OCI-LY7 (cell line): ENCODE data around the gene TMEM39B. TPM values are rescaled to one million over a fixed set of nuclear protein-coding genes. Genes with fewer than 3 reads are reported as not detected.

Source experiments
- BruUV-seq: library from RNA; stranded (reverse); fragments of 400-500 nt; replicated peaks from 2 replicates; lab custom pipeline; 2021; lab: Mats Ljungman, UMichigan
- CTCF ChIA-PET: fragments of 300-600 bp; sonication (Branson Sonifier 250); formaldehyde crosslinking; loops from one replicate; lab custom pipeline; 2022; ENCODE audit warnings: antibody characterized with exemption; ENCODE audit not compliant: unreplicated experiment; lab: Charles Lee
- POLR2A ChIA-PET: fragments of 300-600 bp; sonication (Branson Sonifier 250); formaldehyde crosslinking; loops from one replicate; lab custom pipeline; 2022; ENCODE audit warnings: antibody characterized with exemption; lab: Charles Lee
- DNase-seq: peaks from one replicate; pipeline ENCODE4 v3.0.0-alpha.2; 2015; ENCODE audit warnings: low spot score
- H2AFZ ChIP-seq: fragments of 200-600 bp; sonication (generic), shearing (Covaris generic); 2 replicates; pipeline ENCODE4 v1.6.1; 2014; ENCODE audit warnings: mild to moderate bottlenecking, antibody characterized with exemption, low read length, moderate library complexity
- H3K27ac ChIP-seq: fragments of 200-600 bp; sonication (generic); 2 replicates; pipeline ENCODE4 v1.5.1; 2014; ENCODE audit warnings: mixed run types, low read depth, mild to moderate bottlenecking, moderate library complexity, low read length, inconsistent platforms; ENCODE audit not compliant: poor library complexity, severe bottlenecking
- H3K36me3 ChIP-seq: fragments of 200-600 bp; sonication (generic); 2 replicates; pipeline ENCODE4 v1.6.1; 2014; ENCODE audit warnings: mild to moderate bottlenecking, antibody characterized with exemption, low read length, moderate library complexity, mixed read lengths; ENCODE audit not compliant: insufficient read depth
- H3K4me1 ChIP-seq: fragments of 200-600 bp; sonication (generic); 2 replicates; pipeline ENCODE4 v1.5.1; 2014; ENCODE audit warnings: mild to moderate bottlenecking, low read length; ENCODE audit not compliant: insufficient read depth, poor library complexity, severe bottlenecking
- H3K4me2 ChIP-seq: fragments of 200-600 bp; sonication (generic); 2 replicates; pipeline ENCODE4 v1.6.1; 2014; ENCODE audit warnings: mild to moderate bottlenecking, low read length
- H3K4me3 ChIP-seq: fragments of 200-600 bp; sonication (generic); 2 replicates; pipeline ENCODE4 v1.5.1; 2014; ENCODE audit warnings: mild to moderate bottlenecking, low read depth, low read length; ENCODE audit not compliant: poor library complexity, severe bottlenecking
- H3K79me2 ChIP-seq: fragments of 200-600 bp; sonication (generic); 2 replicates; pipeline ENCODE4 v1.6.1; 2016; ENCODE audit warnings: low read depth, mild to moderate bottlenecking, low read length, moderate library complexity, mixed read lengths; ENCODE audit not compliant: insufficient read depth
- H3K9me2 ChIP-seq: fragments of 200-600 bp; sonication (generic); 2 replicates; pipeline ENCODE4 v1.6.1; 2016; ENCODE audit warnings: mild to moderate bottlenecking, low read length, mixed read lengths; ENCODE audit not compliant: insufficient read depth
- H3K9me3 ChIP-seq: fragments of 200-600 bp; sonication (generic); 2 replicates; pipeline ENCODE4 v1.6.1; 2014; ENCODE audit warnings: mild to moderate bottlenecking, mixed run types, low read length, mixed read lengths
- H4K20me1 ChIP-seq: fragments of 200-600 bp; sonication (generic); 2 replicates; pipeline ENCODE4 v1.6.1; 2014; ENCODE audit warnings: mild to moderate bottlenecking, antibody characterized with exemption, low read length, moderate library complexity, mixed read lengths; ENCODE audit not compliant: insufficient read depth
- CTCF ChIP-seq: fragments of 200-600 bp; sonication (generic); conservative IDR thresholded peaks from 2 replicates; pipeline ENCODE4 v1.5.1; 2014; ENCODE audit warnings: mild to moderate bottlenecking, antibody characterized with exemption, low read length, moderate library complexity, mixed read lengths
- EZH2phosphoT487 ChIP-seq: fragments of 200-600 bp; sonication (generic); IDR thresholded peaks from 2 replicates; pipeline ENCODE4 v1.6.1; 2018; ENCODE audit warnings: low read depth, borderline replicate concordance, mild to moderate bottlenecking, mixed run types, antibody characterized with exemption, low read length, moderate library complexity, mixed read lengths
- intact Hi-C: fragments of 100-400 bp; cut with micrococcal nuclease; formaldehyde crosslinking; loops from one replicate; pipeline ENCODE4 v1.10.0; 2022; ENCODE audit not compliant: unreplicated experiment
- total RNA-seq, 2 experiments: library from RNA; depleted of rRNA in 1 of 2; stranded (reverse); fragments of >200 nt in 1 of 2; shearing (Covaris generic) in 1 of 2; gene quantifications; 2 replicates each; pipeline ENCODE4 v1.2.3, GENCODE V29; 2014 to 2022

Gene TMEM39B
- total RNA-seq, 2 experiments from 2014 or later = 11.3 to 35.9 TPM

GRCh38 chr1:32114420-32114819 lies 41.7 kb downstream of the TMEM39B start:
- BruUV-seq = no TSS peak
- Histone ChIP-seq H3K9me3 (no peaks in the 10 kb centered on the region), H3K79me2 (peaks cover 91% of the 10 kb centered on the region), H3K36me3 (peaks cover 31% of the 10 kb centered on the region), H4K20me1 (peaks cover 21% of the 10 kb centered on the region; the same call in 1 of the 2 replicates), H2AFZ (no peak overlapping the region), H3K4me2 (no peak overlapping the region), H3K4me3 (no peak overlapping the region), H3K27ac (no peak overlapping the region), H3K9me2 (no peaks in the 10 kb centered on the region), H3K4me1 (peaks cover 20% of the 10 kb centered on the region)
- no peak for DNase-seq
- intact Hi-C loops = no loop called here
- no peak for TF ChIP-seq EZH2phosphoT487
- no peak for TF ChIP-seq CTCF
- POLR2A ChIA-PET = interaction anchor here (0.5 to 0.7 kb wide), 2 partner anchors 32 to 47 kb away, joined by 3 read pairs; no protein-coding TSS in a partner anchor
- CTCF ChIA-PET = no interaction called here

GRCh38 chr1:32115496-32115895 lies 42.8 kb downstream of the TMEM39B start:
- Histone ChIP-seq H3K9me2 (no peaks in the 10 kb centered on the region), H3K79me2 (peaks cover 91% of the 10 kb centered on the region), H3K4me3 (no peak overlapping the region), H2AFZ (no peak overlapping the region), H3K4me2 (no peak overlapping the region), H3K9me3 (no peaks in the 10 kb centered on the region), H3K27ac (no peak overlapping the region), H3K4me1 (peaks cover 16% of the 10 kb centered on the region), H4K20me1 (peaks cover 21% of the 10 kb centered on the region; the same call in 1 of the 2 replicates), H3K36me3 (peaks cover 31% of the 10 kb centered on the region)
- TF ChIP-seq CTCF = no peak
- no peak for TF ChIP-seq EZH2phosphoT487
- no peak for DNase-seq
- intact Hi-C loops = no loop called here
- BruUV-seq = no TSS peak
- CTCF ChIA-PET = interaction anchor here (1.5 kb wide), 1 partner anchor 7 kb away, joined by 3 read pairs; the partner anchor contains the start of gene KPNA6
- POLR2A ChIA-PET = no interaction called here

- no peak overlapping the region for H3K27ac ChIP-seq
- H3K36me3 ChIP-seq = peaks cover 36% of the 10 kb centered on the region
- ChIA-PET CTCF (interaction anchor here (1.5 kb wide), 1 partner anchor 8 kb away, joined by 3 read pairs; the partner anchor contains the start of gene KPNA6), POLR2A (interaction anchor here (0.6 kb wide), 1 partner anchor 1177 kb away, joined by 3 read pairs; no protein-coding TSS in a partner anchor)
- DNase-seq = no peak
- H4K20me1 ChIP-seq = peaks cover 15% of the 10 kb centered on the region; the same call in 1 of the 2 replicates
- no peak overlapping the region for H2AFZ ChIP-seq
- H3K9me2 ChIP-seq = no peaks in the 10 kb centered on the region
- no peak overlapping the region for H3K4me2 ChIP-seq
- TF ChIP-seq EZH2phosphoT487 (no peak), CTCF (no peak)
- no peaks in the 10 kb centered on the region for H3K9me3 ChIP-seq
- H3K4me3 ChIP-seq = no peak overlapping the region
- peaks cover 91% of the 10 kb centered on the region for H3K79me2 ChIP-seq
- intact Hi-C loops = no loop called here
- no TSS peak for BruUV-seq
- H3K4me1 ChIP-seq = peaks cover 6% of the 10 kb centered on the region
These were observed 43.8 kb downstream of the TMEM39B start for GRCh38 chr1:32116531-32116930.
